NK-92 (cell line): Measurements from ENCODE around the gene RUSF1.
"Not testable (repeated sequence)": the region's sequence is repeated elsewhere in the genome, so short reads cannot be mapped to it uniquely, and the experiment has no call there.

Experiments used
- DNase-seq: peaks from one replicate; lab custom pipeline; 2025; ENCODE audit not compliant: unreplicated experiment; lab: John Stamatoyannopoulos, UW

The RUSF1 gene

GRCh38 chr16:31455601-31456314, 52.4 kb downstream of the RUSF1 start:
- no peak for DNase-seq

GRCh38 chr16:31453255-31454204, 54.7 kb downstream of the RUSF1 start:
- DNase-seq: no peak

- no peak for DNase-seq
Measured at GRCh38 chr16:31452631-31453106, 55.5 kb downstream of the RUSF1 start.

- DNase-seq: no peak
Measured at GRCh38 chr16:31451681-31452351, 56.4 kb downstream of the RUSF1 start.

- no peak for DNase-seq
Measured at GRCh38 chr16:31451201-31451600, 57.0 kb downstream of the RUSF1 start.

GRCh38 chr16:31445931-31446330, 62.3 kb downstream of the RUSF1 start:
- not testable (repeated sequence) for DNase-seq

- no peak for DNase-seq
Measured at GRCh38 chr16:31441956-31442355, 66.2 kb downstream of the RUSF1 start.

GRCh38 chr16:31440516-31441184, 67.5 kb downstream of the RUSF1 start:
- DNase-seq: no peak

- DNase-seq: no peak
Measured at GRCh38 chr16:31439519-31439918, 68.7 kb downstream of the RUSF1 start.
